Neuronal stem cell (in vitro differentiated cells): Measurements from ENCODE around the gene SRGAP3.

Experiments
- DNase-seq: peaks from one replicate; pipeline ENCODE4 v3.0.0-alpha.2; 2013; ENCODE audit warnings: low spot score
- H2AFZ ChIP-seq: one replicate; pipeline ENCODE4 v1.6.1; 2013; ENCODE audit warnings: mild to moderate bottlenecking, low read length, inconsistent platforms
- H2AK5ac ChIP-seq: 2 replicates; pipeline ENCODE4 v1.6.1; 2013; ENCODE audit warnings: low read depth, mild to moderate bottlenecking, inconsistent platforms, low read length, moderate library complexity, mixed read lengths
- H2BK120ac ChIP-seq: 2 replicates; pipeline ENCODE4 v1.6.1; 2013; ENCODE audit warnings: low read depth, mild to moderate bottlenecking, inconsistent platforms, low read length, moderate library complexity, mixed read lengths
- H2BK12ac ChIP-seq: one replicate; pipeline ENCODE4 v1.6.1; 2013; ENCODE audit warnings: low read length, inconsistent platforms
- H2BK15ac ChIP-seq: 2 replicates; pipeline ENCODE4 v1.6.1; 2013; ENCODE audit warnings: mild to moderate bottlenecking, low read length, inconsistent platforms, mixed read lengths
- H2BK5ac ChIP-seq: one replicate; pipeline ENCODE4 v1.6.1; 2013; ENCODE audit warnings: inconsistent platforms, mild to moderate bottlenecking, low read length, moderate library complexity
- H3K14ac ChIP-seq: one replicate; pipeline ENCODE4 v1.6.1; 2013; ENCODE audit warnings: low read length, inconsistent platforms
- H3K18ac ChIP-seq: 2 replicates; pipeline ENCODE4 v1.6.1; 2013; ENCODE audit warnings: low read length, inconsistent platforms
- H3K23ac ChIP-seq: 2 replicates; pipeline ENCODE4 v1.6.1; 2013; ENCODE audit warnings: low read depth, mild to moderate bottlenecking, mixed read lengths, low read length, inconsistent platforms; ENCODE audit not compliant: poor library complexity
- H3K27ac ChIP-seq: replicated peaks from 3 replicates; pipeline ENCODE4 v1.5.1; 2013; ENCODE audit warnings: low read length, inconsistent platforms
- H3K27me3 ChIP-seq, 3 experiments: 2 replicates each; pipeline ENCODE4 v1.6.1; 2013; ENCODE audit warnings: low read length in 3 of 3, mild to moderate bottlenecking in 2 of 3, inconsistent platforms in 1 of 3, low read depth in 1 of 3, mixed read lengths in 1 of 3, moderate library complexity in 1 of 3; ENCODE audit not compliant: control insufficient read depth in 3 of 3, insufficient read depth in 3 of 3
- H3K36me3 ChIP-seq, 2 donors: replicated peaks in 1 of 2; 2 replicates each; pipeline ENCODE4 v1.6.1; 2013; ENCODE audit warnings: low read length in 2 of 2; ENCODE audit not compliant: control insufficient read depth in 2 of 2, insufficient read depth in 2 of 2
- H3K4ac ChIP-seq: 2 replicates; pipeline ENCODE4 v1.6.1; 2013; ENCODE audit warnings: inconsistent platforms, mild to moderate bottlenecking, low read length, moderate library complexity
- H3K4me1 ChIP-seq, 2 donors: 1 replicate in 1 of 2; 2 replicates in 1 of 2; pipeline ENCODE4 v1.6.1; 2013; ENCODE audit warnings: low read length in 2 of 2, low read depth in 1 of 2; ENCODE audit not compliant: control insufficient read depth in 2 of 2, insufficient read depth in 1 of 2
- H3K4me2 ChIP-seq: one replicate; pipeline ENCODE4 v1.6.1; 2013; ENCODE audit warnings: mild to moderate bottlenecking, low read length, inconsistent platforms; ENCODE audit not compliant: insufficient read depth, poor library complexity, severe bottlenecking
- H3K4me3 ChIP-seq, 2 donors: 2 replicates each; pipeline ENCODE4 v1.5.1; 2013; ENCODE audit warnings: low read length in 2 of 2, mild to moderate bottlenecking in 2 of 2, inconsistent platforms in 1 of 2, moderate library complexity in 1 of 2
- H3K79me1 ChIP-seq: one replicate; pipeline ENCODE4 v1.6.1; 2013; ENCODE audit warnings: low read depth, mild to moderate bottlenecking, inconsistent platforms, low read length, moderate library complexity
- H3K9ac ChIP-seq: one replicate; pipeline ENCODE4 v1.6.1; 2013; ENCODE audit warnings: mild to moderate bottlenecking, low read depth, low read length, inconsistent platforms; ENCODE audit not compliant: poor library complexity
- H3K9me3 ChIP-seq, 2 donors: replicated peaks in 1 of 2; 2 replicates each; pipeline versions ENCODE3 to v1.6.1; 2013; ENCODE audit warnings: low read length in 2 of 2, mild to moderate bottlenecking in 2 of 2, inconsistent platforms in 1 of 2, low read depth in 1 of 2, mixed read lengths in 1 of 2, moderate library complexity in 1 of 2; ENCODE audit not compliant: control insufficient read depth in 2 of 2, insufficient read depth in 1 of 2
- H4K8ac ChIP-seq: one replicate; pipeline ENCODE4 v1.6.1; 2013; ENCODE audit warnings: low read depth, mild to moderate bottlenecking, inconsistent platforms, low read length, moderate library complexity
- H4K91ac ChIP-seq: one replicate; pipeline ENCODE4 v1.6.1; 2013; ENCODE audit warnings: low read length, low read depth, mild to moderate bottlenecking, inconsistent platforms; ENCODE audit not compliant: poor library complexity
- WGBS, 2 donors: extraction: QIAGEN DNeasy Blood & Tissue Kit; methylation state at CpG; one replicate each; pipeline ENCODE4 v1.1.7; 2013; ENCODE audit warnings: missing lambda C conversion rate in 2 of 2, mixed read lengths in 1 of 2; ENCODE audit not compliant: insufficient read length in 2 of 2, insufficient replicate concordance in 1 of 2; ENCODE audit errors: extremely low coverage in 2 of 2; 5-methylcytosine and 5-hydroxymethylcytosine counted together

Gene SRGAP3

GRCh38 chr3:9032231-9032777 lies 217.1 kb downstream of the SRGAP3 start:
- Histone ChIP-seq H3K36me3 (peaks cover 0 to 89% of the 10 kb centered on the region in 2 donors), H3K4me3 (no peak overlapping the region), H3K18ac (peak overlapping the region; percentile 75), H3K27me3 (no peaks in the 10 kb centered on the region), H3K27ac (no peak overlapping the region), H3K4me1 (peaks cover 0 to 2% of the 10 kb centered on the region in 2 donors), H2BK12ac (no peak overlapping the region), H2BK5ac (no peak overlapping the region), H3K4ac (no peak overlapping the region), H4K91ac (no peak overlapping the region), H3K23ac (no peak overlapping the region), H3K9me3 (no peaks in the 10 kb centered on the region), H2BK15ac (no peak overlapping the region), H2AFZ (no peak overlapping the region), H3K4me2 (no peak overlapping the region), H2AK5ac (no peak overlapping the region), H2BK120ac (no peak overlapping the region), H4K8ac (no peak overlapping the region), H3K9ac (no peak overlapping the region), H3K79me1 (no peaks in the 10 kb centered on the region), H3K14ac (no peak overlapping the region)
- no CpG with 5 or more reads among the region's 11 CpGs for WGBS, 2 donors
- DNase-seq, result no peak

GRCh38 chr3:9030034-9030433 lies 219.4 kb downstream of the SRGAP3 start:
- no peak overlapping the region for H2AK5ac ChIP-seq
- no peak overlapping the region for H4K8ac ChIP-seq
- H2AFZ ChIP-seq, result no peak overlapping the region
- H3K27me3 ChIP-seq, result no peaks in the 10 kb centered on the region
- no peak overlapping the region for H3K23ac ChIP-seq
- H2BK15ac ChIP-seq, result no peak overlapping the region
- no peaks in the 10 kb centered on the region for H3K9me3 ChIP-seq
- no peak overlapping the region for H3K18ac ChIP-seq
- no peak overlapping the region for H3K9ac ChIP-seq
- no peak overlapping the region for H3K4me2 ChIP-seq
- no peaks in the 10 kb centered on the region for H3K79me1 ChIP-seq
- no peak for DNase-seq
- H2BK12ac ChIP-seq, result no peak overlapping the region
- H3K14ac ChIP-seq, result no peak overlapping the region
- no peak overlapping the region for H2BK5ac ChIP-seq
- peaks cover 0 to 89% of the 10 kb centered on the region in 2 donors for H3K36me3 ChIP-seq
- no peak overlapping the region for H3K4me3 ChIP-seq
- WGBS, 2 donors, result no CpG with 5 or more reads among the region's 7 CpGs
- no peak overlapping the region for H3K27ac ChIP-seq
- no peak overlapping the region for H4K91ac ChIP-seq
- no peak overlapping the region for H3K4ac ChIP-seq
- H3K4me1 ChIP-seq, result peaks cover 0 to 2% of the 10 kb centered on the region in 2 donors
- H2BK120ac ChIP-seq, result no peak overlapping the region

- Histone ChIP-seq H2BK12ac (no peak overlapping the region), H3K4me2 (no peak overlapping the region), H2BK5ac (no peak overlapping the region), H3K9me3 (no peaks in the 10 kb centered on the region), H3K79me1 (no peaks in the 10 kb centered on the region), H3K4me1 (peaks cover 2% of the 10 kb centered on the region in 2 donors), H3K27ac (no peak overlapping the region), H2AFZ (no peak overlapping the region), H3K36me3 (peaks cover 0 to 92% of the 10 kb centered on the region in 2 donors), H3K9ac (no peak overlapping the region), H2BK15ac (no peak overlapping the region), H3K4ac (no peak overlapping the region), H3K4me3 (no peak overlapping the region), H4K8ac (no peak overlapping the region), H3K18ac (no peak overlapping the region), H4K91ac (no peak overlapping the region), H3K23ac (no peak overlapping the region), H3K27me3 (no peaks in the 10 kb centered on the region), H2BK120ac (no peak overlapping the region), H2AK5ac (no peak overlapping the region), H3K14ac (no peak overlapping the region)
- DNase-seq, result no peak
- no CpG with 5 or more reads among the region's 5 CpGs for WGBS, 2 donors
Measured at GRCh38 chr3:9028134-9028533, 221.3 kb downstream of the SRGAP3 start.

- no peak overlapping the region for H2AFZ ChIP-seq
Measured at GRCh38 chr3:9026320-9027045, 223.0 kb downstream of the SRGAP3 start.

More at GRCh38 chr3:9026320-9027045, 223.0 kb downstream of the SRGAP3 start:
- no peak overlapping the region for H4K91ac ChIP-seq
- no peak overlapping the region for H3K18ac ChIP-seq
- no peaks in the 10 kb centered on the region for H3K79me1 ChIP-seq
- H2BK120ac ChIP-seq, result no peak overlapping the region
- no peak overlapping the region for H2BK15ac ChIP-seq
- no peak overlapping the region for H2BK5ac ChIP-seq
- H3K27ac ChIP-seq, result no peak overlapping the region
- H3K4me3 ChIP-seq, result no peak overlapping the region
- H3K9ac ChIP-seq, result no peak overlapping the region
- H4K8ac ChIP-seq, result no peak overlapping the region
- DNase-seq, result no peak
- H2AK5ac ChIP-seq, result no peak overlapping the region
- WGBS, 2 donors, result no CpG with 5 or more reads among the region's 7 CpGs
- H3K36me3 ChIP-seq, result peaks cover 0 to 93% of the 10 kb centered on the region in 2 donors
- no peak overlapping the region for H3K14ac ChIP-seq
- no peak overlapping the region for H2BK12ac ChIP-seq
- no peak overlapping the region for H3K4me2 ChIP-seq
- H3K9me3 ChIP-seq, result no peaks in the 10 kb centered on the region
- H3K23ac ChIP-seq, result no peak overlapping the region
- no peaks in the 10 kb centered on the region for H3K27me3 ChIP-seq
- peaks cover 3 to 11% of the 10 kb centered on the region in 2 donors for H3K4me1 ChIP-seq
- no peak overlapping the region for H3K4ac ChIP-seq
